Panc1 (cell line): Measurements from ENCODE around the gene ELK4. TPM values are rescaled to one million over a fixed set of nuclear protein-coding genes. Genes with fewer than 3 reads are reported as not detected.

Experiments
- ATAC-seq: fragments of 200-7000 bp; cut with Tn5 transposase; 2 replicates; pipeline ENCODE4 v1.9.1; 2020; ENCODE audit warnings: mild to moderate bottlenecking, moderate library complexity
- BruUV-seq: library from RNA; stranded (reverse); fragments of 400-500 nt; replicated peaks from 2 replicates; lab custom pipeline; 2021; lab: Mats Ljungman, UMichigan
- CTCF ChIA-PET: fragments of 300-600 bp; sonication (Branson Sonifier 250); formaldehyde crosslinking; loops from one replicate; lab custom pipeline; 2022; ENCODE audit warnings: antibody characterized with exemption; lab: Charles Lee
- POLR2A ChIA-PET: fragments of 300-600 bp; sonication (Branson Sonifier 250); formaldehyde crosslinking; loops from one replicate; lab custom pipeline; 2022; ENCODE audit warnings: antibody characterized with exemption; lab: Charles Lee
- DNase-seq: peaks from one replicate; pipeline ENCODE4 v3.0.0-alpha.2; 2010; ENCODE audit warnings: low read depth, low spot score
- H3K27ac ChIP-seq: 2 replicates; pipeline ENCODE4 v1.5.1; 2011; ENCODE audit warnings: mild to moderate bottlenecking, low read length, inconsistent platforms
- H3K27me3 ChIP-seq: fragments of 200-500 bp; sonication (Bioruptor generic); 2 replicates; pipeline ENCODE4 v1.6.0; 2014; ENCODE audit warnings: low read length, inconsistent platforms; ENCODE audit not compliant: control insufficient read depth, insufficient read depth
- H3K36me3 ChIP-seq: fragments of 200-500 bp; sonication (Bioruptor generic); 2 replicates; pipeline ENCODE4 v1.5.1; 2014; ENCODE audit warnings: inconsistent platforms, mild to moderate bottlenecking, low read length, moderate library complexity; ENCODE audit not compliant: control insufficient read depth, insufficient read depth
- H3K4me1 ChIP-seq: 2 replicates; pipeline ENCODE4 v1.5.1; 2011; ENCODE audit warnings: inconsistent platforms, mild to moderate bottlenecking, low read length, moderate library complexity; ENCODE audit not compliant: control insufficient read depth, insufficient read depth
- H3K4me3 ChIP-seq, 2 experiments: 2 replicates each; pipeline ENCODE4 v1.5.1; 2011 to 2012; ENCODE audit warnings: low read depth in 2 of 2, low read length in 2 of 2, mild to moderate bottlenecking in 2 of 2, inconsistent platforms in 1 of 2, moderate library complexity in 1 of 2
- H3K9me3 ChIP-seq: fragments of 200-500 bp; sonication (Bioruptor generic); 2 replicates; pipeline ENCODE4 v1.5.1; 2014; ENCODE audit warnings: low read depth, mild to moderate bottlenecking, inconsistent platforms, low read length, moderate library complexity; ENCODE audit not compliant: control insufficient read depth, insufficient read depth
- POLR2AphosphoS5 ChIP-seq: IDR thresholded peaks from 2 replicates; pipeline ENCODE4 v1.6.1; 2012; ENCODE audit warnings: mild to moderate bottlenecking, low read depth, low read length, moderate library complexity
- SIN3A ChIP-seq: IDR thresholded peaks from 2 replicates; pipeline ENCODE4 v1.6.1; 2012; ENCODE audit warnings: low read depth, mild to moderate bottlenecking, low read length, moderate library complexity, borderline replicate concordance; ENCODE audit not compliant: insufficient read depth
- TCF7L2 ChIP-seq: IDR thresholded peaks from 2 replicates; pipeline ENCODE4 v1.6.1; 2011; ENCODE audit warnings: mild to moderate bottlenecking, low read depth, low read length, inconsistent platforms
- in situ Hi-C: cut with HindIII; loops from 2 replicates; pipeline ENCODE4 v1.10.0; 2016; ENCODE audit warnings: low sequenced_read_pairs, low pct_unique_long_range_greater_than_20kb
- intact Hi-C: fragments of 100-400 bp; cut with micrococcal nuclease; formaldehyde crosslinking; loops from one replicate; pipeline ENCODE4 v1.10.0; 2022; ENCODE audit not compliant: unreplicated experiment
- total RNA-seq: library from RNA; stranded (reverse); gene quantifications from one replicate; pipeline ENCODE4 v1.2.1, GENCODE V29; 2021; ENCODE audit not compliant: unreplicated experiment
- TF ChIP-seq, protein P1 (sequence below): fragments of 450-650 bp; IDR thresholded peaks from 2 replicates; pipeline ENCODE4 v1.5.1; 2017; ENCODE audit warnings: mild to moderate bottlenecking
- TF ChIP-seq, protein P2 (sequence below), 2 experiments: IDR thresholded peaks; 2 replicates each; pipeline ENCODE4 v1.6.1; 2011 to 2012; ENCODE audit warnings: low read depth in 2 of 2, control low read depth in 1 of 2, low read length in 1 of 2, mild to moderate bottlenecking in 1 of 2, moderate library complexity in 1 of 2; ENCODE audit not compliant: insufficient read depth in 1 of 2

ELK4 gene
- total RNA-seq, 1 experiment from 2014 or later, result 54.6 TPM

DNA sequence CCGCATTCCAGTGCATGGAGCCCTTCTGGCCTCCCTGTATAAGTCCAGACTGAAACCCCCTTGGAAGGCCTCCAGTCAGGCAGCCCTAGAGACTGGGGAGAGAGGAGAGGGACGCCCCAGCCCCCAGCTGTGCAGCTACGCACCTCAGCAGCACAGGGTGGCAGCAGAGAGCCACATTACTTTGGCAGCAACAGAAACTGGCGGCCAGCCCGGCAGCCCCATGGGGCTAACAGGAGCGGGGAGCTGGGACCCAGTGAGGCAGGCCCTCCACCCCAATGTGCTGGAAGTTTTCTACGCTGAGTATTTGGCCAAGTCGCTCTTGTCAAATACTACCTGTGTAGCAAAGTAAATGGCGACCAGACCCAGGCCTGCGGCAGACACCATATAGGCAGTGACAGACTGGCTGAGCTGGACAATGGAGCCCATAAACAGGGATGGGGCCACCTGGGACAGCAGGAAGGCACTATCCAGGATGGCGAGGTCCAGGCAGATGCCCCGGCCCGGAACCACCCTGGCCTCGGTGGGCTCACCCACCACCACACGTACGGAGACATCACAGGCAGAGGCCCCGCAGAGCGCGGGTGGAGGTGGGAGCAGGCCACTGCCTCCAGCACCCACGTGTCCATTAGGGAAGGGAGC is 27.3 kb upstream of the ELK4 start:
- H3K9me3 ChIP-seq, result no peaks in the 10 kb centered on the region
- no peak for DNase-seq
- no peaks in the 10 kb centered on the region for H3K36me3 ChIP-seq
- H3K4me1 ChIP-seq, result peaks cover 2% of the 10 kb centered on the region
- no peaks in the 10 kb centered on the region for H3K27me3 ChIP-seq
- in situ Hi-C loops (no loop called here), intact Hi-C loops (loop anchor here (2.0 kb wide), 1 partner anchor 52 kb away; no protein-coding TSS in a partner anchor)
- no TSS peak for BruUV-seq
- ChIA-PET POLR2A (no interaction called here), CTCF (interaction anchor here (0.5 to 6.5 kb wide), 15 partner anchors 13 to 318 kb away, joined by 3 to 110 read pairs (median 4); partner anchors contain the start of gene SLC45A3)
- peak; percentile 87 for ATAC-seq
- TF ChIP-seq TCF7L2 (no peak), POLR2AphosphoS5 (no peak), SIN3A (no peak)
- TF ChIP-seq, protein P1, sequence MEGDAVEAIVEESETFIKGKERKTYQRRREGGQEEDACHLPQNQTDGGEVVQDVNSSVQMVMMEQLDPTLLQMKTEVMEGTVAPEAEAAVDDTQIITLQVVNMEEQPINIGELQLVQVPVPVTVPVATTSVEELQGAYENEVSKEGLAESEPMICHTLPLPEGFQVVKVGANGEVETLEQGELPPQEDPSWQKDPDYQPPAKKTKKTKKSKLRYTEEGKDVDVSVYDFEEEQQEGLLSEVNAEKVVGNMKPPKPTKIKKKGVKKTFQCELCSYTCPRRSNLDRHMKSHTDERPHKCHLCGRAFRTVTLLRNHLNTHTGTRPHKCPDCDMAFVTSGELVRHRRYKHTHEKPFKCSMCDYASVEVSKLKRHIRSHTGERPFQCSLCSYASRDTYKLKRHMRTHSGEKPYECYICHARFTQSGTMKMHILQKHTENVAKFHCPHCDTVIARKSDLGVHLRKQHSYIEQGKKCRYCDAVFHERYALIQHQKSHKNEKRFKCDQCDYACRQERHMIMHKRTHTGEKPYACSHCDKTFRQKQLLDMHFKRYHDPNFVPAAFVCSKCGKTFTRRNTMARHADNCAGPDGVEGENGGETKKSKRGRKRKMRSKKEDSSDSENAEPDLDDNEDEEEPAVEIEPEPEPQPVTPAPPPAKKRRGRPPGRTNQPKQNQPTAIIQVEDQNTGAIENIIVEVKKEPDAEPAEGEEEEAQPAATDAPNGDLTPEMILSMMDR, result peak; percentile 93
- H3K27ac ChIP-seq, result no peak overlapping the region
- H3K4me3 ChIP-seq, result no peak overlapping the region

DNA sequence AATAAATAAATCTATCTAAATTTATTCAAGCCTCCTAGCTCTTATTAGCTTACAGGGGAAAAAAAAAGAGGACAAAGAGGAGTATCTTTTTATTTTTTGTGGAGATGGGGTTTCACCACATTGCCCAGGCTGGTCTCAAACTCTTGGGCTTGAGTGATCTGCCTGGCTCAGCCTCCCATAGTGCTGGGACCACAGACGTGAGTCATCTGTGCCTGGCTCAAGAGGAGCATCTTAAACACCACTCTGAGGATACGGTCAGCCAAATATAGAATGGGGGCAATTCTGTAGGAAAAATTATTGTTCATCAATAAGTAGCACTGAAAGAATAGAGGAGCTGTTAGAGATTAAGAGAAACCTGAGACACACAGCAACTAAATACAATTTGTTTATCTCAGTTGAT is 24.4 kb upstream of the ELK4 start:
- BruUV-seq, result no TSS peak

More for the DNA sequence above, 24.4 kb upstream of the ELK4 start:
- TF ChIP-seq TCF7L2, result no peak
- TF ChIP-seq, protein P2, sequence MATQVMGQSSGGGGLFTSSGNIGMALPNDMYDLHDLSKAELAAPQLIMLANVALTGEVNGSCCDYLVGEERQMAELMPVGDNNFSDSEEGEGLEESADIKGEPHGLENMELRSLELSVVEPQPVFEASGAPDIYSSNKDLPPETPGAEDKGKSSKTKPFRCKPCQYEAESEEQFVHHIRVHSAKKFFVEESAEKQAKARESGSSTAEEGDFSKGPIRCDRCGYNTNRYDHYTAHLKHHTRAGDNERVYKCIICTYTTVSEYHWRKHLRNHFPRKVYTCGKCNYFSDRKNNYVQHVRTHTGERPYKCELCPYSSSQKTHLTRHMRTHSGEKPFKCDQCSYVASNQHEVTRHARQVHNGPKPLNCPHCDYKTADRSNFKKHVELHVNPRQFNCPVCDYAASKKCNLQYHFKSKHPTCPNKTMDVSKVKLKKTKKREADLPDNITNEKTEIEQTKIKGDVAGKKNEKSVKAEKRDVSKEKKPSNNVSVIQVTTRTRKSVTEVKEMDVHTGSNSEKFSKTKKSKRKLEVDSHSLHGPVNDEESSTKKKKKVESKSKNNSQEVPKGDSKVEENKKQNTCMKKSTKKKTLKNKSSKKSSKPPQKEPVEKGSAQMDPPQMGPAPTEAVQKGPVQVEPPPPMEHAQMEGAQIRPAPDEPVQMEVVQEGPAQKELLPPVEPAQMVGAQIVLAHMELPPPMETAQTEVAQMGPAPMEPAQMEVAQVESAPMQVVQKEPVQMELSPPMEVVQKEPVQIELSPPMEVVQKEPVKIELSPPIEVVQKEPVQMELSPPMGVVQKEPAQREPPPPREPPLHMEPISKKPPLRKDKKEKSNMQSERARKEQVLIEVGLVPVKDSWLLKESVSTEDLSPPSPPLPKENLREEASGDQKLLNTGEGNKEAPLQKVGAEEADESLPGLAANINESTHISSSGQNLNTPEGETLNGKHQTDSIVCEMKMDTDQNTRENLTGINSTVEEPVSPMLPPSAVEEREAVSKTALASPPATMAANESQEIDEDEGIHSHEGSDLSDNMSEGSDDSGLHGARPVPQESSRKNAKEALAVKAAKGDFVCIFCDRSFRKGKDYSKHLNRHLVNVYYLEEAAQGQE (IDR thresholded peaks at IDR 0.05; ENCODE audit: insufficient read depth in 1 of 2, low read depth in 2 of 2, low read length in 1 of 2), result no peak
- TF ChIP-seq, protein P1, result no peak
- no peak for TF ChIP-seq POLR2AphosphoS5
- no peak for TF ChIP-seq SIN3A
- no peak for ATAC-seq
- CTCF ChIA-PET, result interaction anchor here (0.7 to 6.5 kb wide), 3 partner anchors 24 to 167 kb away, joined by 3 to 110 read pairs (median 10); partner anchors contain the start of gene ELK4
- H3K4me3 ChIP-seq, result no peak overlapping the region
- H3K27ac ChIP-seq, result no peak overlapping the region
- no peaks in the 10 kb centered on the region for H3K36me3 ChIP-seq
- no peaks in the 10 kb centered on the region for H3K27me3 ChIP-seq
- H3K9me3 ChIP-seq, result no peaks in the 10 kb centered on the region
- in situ Hi-C loops, result no loop called here
- intact Hi-C loops, result loop anchor here (2.0 kb wide), 2 partner anchors 65 to 127 kb away; no protein-coding TSS in a partner anchor
- no peaks in the 10 kb centered on the region for H3K4me1 ChIP-seq
- no peak for DNase-seq
- POLR2A ChIA-PET, result interaction anchor here (0.8 kb wide), 1 partner anchor 24 kb away, joined by 3 read pairs; no protein-coding TSS in a partner anchor
